ENCODE data around the gene CPNE8.

- TF ChIP-seq CTCF (IDR thresholded peaks at IDR 0.05; ENCODE audit: insufficient read depth, low read length) (no peak), POLR2AphosphoS5 (IDR thresholded peaks at IDR 0.05; ENCODE audit: low read depth) (no peak), REST (IDR thresholded peaks at IDR 0.05; ENCODE audit: insufficient replicate concordance, low read depth) (no peak)
Observed at GRCh38 chr12:38695057-38695456, 210.3 kb downstream of the CPNE8 start.

Data from HL-60 (cell line).